Measurements from ENCODE around the gene F2RL1.

The F2RL1 gene

GRCh38 chr5:76870046-76870445 lies 51.2 kb downstream of the F2RL1 start:
- DNase-seq: no peak
- TF ChIP-seq POLR2A (IDR thresholded peaks at IDR 0.05; ENCODE audit: low read length) (no peak), GATA1 (IDR thresholded peaks at IDR 0.05; ENCODE audit: low read depth, low read length) (no peak)

- no peak for DNase-seq
- no peak for TF ChIP-seq GATA1 (IDR thresholded peaks at IDR 0.05; ENCODE audit: low read depth, low read length)
- no peak for TF ChIP-seq POLR2A (IDR thresholded peaks at IDR 0.05; ENCODE audit: low read length)
These were observed 55.3 kb downstream of the F2RL1 start for GRCh38 chr5:76874088-76874581.
